Inferior parietal cortex (tissue), 1 donor: ENCODE data around the gene EXOSC3.
"Not testable (repeated sequence)": the region's sequence is repeated elsewhere in the genome, so short reads cannot be mapped to it uniquely, and the experiment has no call there.

Source experiments
- DNase-seq: peaks from one replicate; pipeline ENCODE4 v3.0.0-alpha.2; 2016; ENCODE audit errors: extremely low spot score

EXOSC3 gene

GRCh38 chr9:37784616-37785483 is at the start of gene EXOSC3:
EXOSC3 (minus strand) TSS chr9:37785064; CDS start chr9:37785044, 20 bp downstream.
- peak; percentile 96 for DNase-seq

GRCh38 chr9:37827483-37828165 is 42.8 kb upstream of the EXOSC3 start:
- DNase-seq: no peak

- DNase-seq: not testable (repeated sequence)
Measured at GRCh38 chr9:37825174-37825573, 40.3 kb upstream of the EXOSC3 start.

- no peak for DNase-seq
Measured at GRCh38 chr9:37820142-37820541, 35.3 kb upstream of the EXOSC3 start.

- DNase-seq: no peak
Measured at GRCh38 chr9:37818849-37819248, 34.0 kb upstream of the EXOSC3 start.

- DNase-seq: no peak
Measured at GRCh38 chr9:37812773-37813379, 28.0 kb upstream of the EXOSC3 start.

- DNase-seq: no peak
Measured at GRCh38 chr9:37811906-37812476, 27.1 kb upstream of the EXOSC3 start.

- not testable (repeated sequence) for DNase-seq
Measured at GRCh38 chr9:37809676-37810075, 24.8 kb upstream of the EXOSC3 start.

GRCh38 chr9:37806271-37806670 is 21.4 kb upstream of the EXOSC3 start:
- no peak for DNase-seq

- DNase-seq: no peak
Measured at GRCh38 chr9:37801959-37802711, 17.3 kb upstream of the EXOSC3 start.

GRCh38 chr9:37801287-37801850 is 16.5 kb upstream of the EXOSC3 start:
- DNase-seq: no peak

- peak; percentile 80 for DNase-seq
Measured at GRCh38 chr9:37800631-37801286, 15.9 kb upstream of the EXOSC3 start, which contains the start of gene DCAF10. DCAF10 (plus strand) TSS chr9:37800797; CDS start chr9:37800867, 70 bp downstream.

GRCh38 chr9:37798677-37799076 is 13.8 kb upstream of the EXOSC3 start:
- no peak for DNase-seq

GRCh38 chr9:37796232-37796631 is 11.4 kb upstream of the EXOSC3 start:
- no peak for DNase-seq

GRCh38 chr9:37792122-37792521 is 7.3 kb upstream of the EXOSC3 start:
- DNase-seq: no peak

GRCh38 chr9:37790096-37790495 is 5.2 kb upstream of the EXOSC3 start:
- DNase-seq: no peak

- DNase-seq: no peak
Measured at GRCh38 chr9:37788332-37788731, 3.5 kb upstream of the EXOSC3 start.

GRCh38 chr9:37787059-37787458 is 2.2 kb upstream of the EXOSC3 start:
- no peak for DNase-seq

- DNase-seq: no peak
Measured at GRCh38 chr9:37784291-37784615, 611 bp downstream of the EXOSC3 start.

GRCh38 chr9:37778534-37778933 is 6.3 kb downstream of the EXOSC3 start:
- DNase-seq: no peak

GRCh38 chr9:37776328-37776727 is 8.5 kb downstream of the EXOSC3 start:
- no peak for DNase-seq
